Measurements from ENCODE around the gene JUNB.

Gene JUNB

GRCh38 chr19:12791345-12792050, at the start of gene JUNB:
Gene JUNB, plus strand, starts transcription at chr19:12791486. Its CDS starts 286 bp downstream, at chr19:12791772.
- DNase-seq = peak; percentile 89 to 97 (median 94)

- no peak for DNase-seq
Measured at GRCh38 chr19:12745166-12745897, 46.0 kb upstream of the JUNB start.

GRCh38 chr19:12748489-12748888, 42.8 kb upstream of the JUNB start:
- no peak for DNase-seq

- peak in 2 of 3 experiments; percentile 27 to 50 for DNase-seq
Measured at GRCh38 chr19:12749938-12750521, 41.3 kb upstream of the JUNB start.

- no peak for DNase-seq
Measured at GRCh38 chr19:12750851-12751250, 40.4 kb upstream of the JUNB start.

GRCh38 chr19:12751635-12752034, 39.7 kb upstream of the JUNB start, which contains the start of gene BEST2:
Gene BEST2, plus strand, starts transcription at chr19:12751791. Its CDS starts 802 bp downstream, at chr19:12752593.
- DNase-seq = no peak

GRCh38 chr19:12752056-12752781, 39.1 kb upstream of the JUNB start:
- no peak for DNase-seq

- DNase-seq = no peak
Measured at GRCh38 chr19:12754465-12755196, 36.7 kb upstream of the JUNB start.

- no peak for DNase-seq
Measured at GRCh38 chr19:12756150-12756883, 35.0 kb upstream of the JUNB start.

GRCh38 chr19:12757544-12758274, 33.6 kb upstream of the JUNB start:
- peak; percentile 27 to 77 (median 69) for DNase-seq

GRCh38 chr19:12759686-12760085, 31.6 kb upstream of the JUNB start:
- no peak for DNase-seq

- no peak for DNase-seq
Measured at GRCh38 chr19:12763100-12763499, 28.2 kb upstream of the JUNB start.

GRCh38 chr19:12764698-12765097, 26.6 kb upstream of the JUNB start:
- DNase-seq = no peak

- DNase-seq = peak in 1 of 3 experiments; percentile 72
Measured at GRCh38 chr19:12766051-12766521, 25.2 kb upstream of the JUNB start.

- no peak for DNase-seq
Measured at GRCh38 chr19:12767150-12767549, 24.1 kb upstream of the JUNB start.

- no peak for DNase-seq
Measured at GRCh38 chr19:12767666-12768065, 23.6 kb upstream of the JUNB start.

GRCh38 chr19:12769689-12770088, 21.6 kb upstream of the JUNB start:
- peak in 1 of 3 experiments; percentile 77 for DNase-seq

- no peak for DNase-seq
Measured at GRCh38 chr19:12770922-12771321, 20.4 kb upstream of the JUNB start.

GRCh38 chr19:12772323-12772722, 19.0 kb upstream of the JUNB start:
- DNase-seq = no peak

GRCh38 chr19:12773571-12773970, 17.7 kb upstream of the JUNB start:
- no peak for DNase-seq
